Fibroblast of lung (primary cell): ENCODE data around the gene TMEM171. TPM values are rescaled to one million over a fixed set of nuclear protein-coding genes. Genes with fewer than 3 reads are reported as not detected.

ENCODE experiments used
- DNase-seq, 2 donors: peaks; one replicate each; pipeline versions ENCODE4 v3.0.0 to v3.0.0-alpha.2; 2010; ENCODE audit warnings: low read depth in 2 of 2
- H2AFZ ChIP-seq: 2 replicates; pipeline ENCODE4 v1.5.1; 2012; ENCODE audit warnings: low read length, control low read depth, inconsistent platforms
- H3K27ac ChIP-seq: 2 replicates; pipeline ENCODE4 v1.5.1; 2011; ENCODE audit warnings: low read length, control low read depth; ENCODE audit not compliant: insufficient read depth
- H3K27me3 ChIP-seq: 2 replicates; pipeline ENCODE4 v1.5.1; 2011; ENCODE audit warnings: mild to moderate bottlenecking, low read length; ENCODE audit not compliant: control insufficient read depth, insufficient read depth
- H3K36me3 ChIP-seq: 2 replicates; pipeline ENCODE4 v1.5.1; 2011; ENCODE audit warnings: low read length; ENCODE audit not compliant: control insufficient read depth, insufficient read depth
- H3K4me1 ChIP-seq: 2 replicates; pipeline ENCODE4 v1.5.1; 2011; ENCODE audit warnings: low read length; ENCODE audit not compliant: control insufficient read depth, insufficient read depth; ENCODE audit errors: extremely low read depth
- H3K4me2 ChIP-seq: 2 replicates; pipeline ENCODE4 v1.5.1; 2011; ENCODE audit warnings: low read length, control low read depth; ENCODE audit not compliant: insufficient read depth; ENCODE audit errors: extremely low read depth
- H3K4me3 ChIP-seq, 4 experiments: fragments of 200-600 bp in 1 of 4; sonication (generic) in 1 of 4; replicated peaks in 1 of 4; 2 replicates each; pipeline ENCODE4 v1.5.1; 2011 to 2016; ENCODE audit warnings: low read length in 4 of 4, low read depth in 3 of 4, mild to moderate bottlenecking in 3 of 4, control low read depth in 2 of 4, inconsistent platforms in 1 of 4, mixed read lengths in 1 of 4; ENCODE audit not compliant: insufficient read depth in 1 of 4; ENCODE audit errors: control extremely low read depth in 1 of 4
- H3K79me2 ChIP-seq: 2 replicates; pipeline ENCODE4 v1.5.1; 2012; ENCODE audit warnings: mild to moderate bottlenecking, low read length, inconsistent platforms; ENCODE audit not compliant: control insufficient read depth, insufficient read depth
- H3K9ac ChIP-seq: 2 replicates; pipeline ENCODE4 v1.5.1; 2011; ENCODE audit warnings: mild to moderate bottlenecking, low read length, control low read depth; ENCODE audit not compliant: insufficient read depth
- H3K9me3 ChIP-seq: 2 replicates; pipeline ENCODE4 v1.5.1; 2012; ENCODE audit warnings: low read depth, low read length; ENCODE audit not compliant: control insufficient read depth, insufficient read depth
- H4K20me1 ChIP-seq: 2 replicates; pipeline ENCODE4 v1.5.1; 2011; ENCODE audit warnings: low read length; ENCODE audit not compliant: control insufficient read depth, insufficient read depth; ENCODE audit errors: extremely low read depth
- EZH2 ChIP-seq: IDR thresholded peaks from 2 replicates; pipeline ENCODE4 v1.5.1; 2012; ENCODE audit warnings: low read length, control low read depth, mild to moderate bottlenecking; ENCODE audit errors: missing control alignments
- polyA plus RNA-seq, 2 donors: library from polyadenylated mRNA; depleted of rRNA in 1 of 2; stranded (reverse) in 1 of 2; unstranded in 1 of 2; fragments of >200 nt; gene quantifications; 2 replicates each; pipeline ENCODE4 v1.2.1, GENCODE V29; 2011 to 2012; ENCODE audit warnings: missing spikeins in 1 of 2
- total RNA-seq: library from RNA; depleted of rRNA; stranded (reverse); fragments of >200 nt; gene quantifications from 2 replicates; pipeline ENCODE4 v1.2.1, GENCODE V29; 2014
- TF ChIP-seq, protein P1 (sequence below), 2 donors: IDR thresholded peaks in 1 of 2; conservative IDR thresholded peaks in 1 of 2; 1 replicate in 1 of 2; 2 replicates in 1 of 2; pipeline ENCODE4 v1.5.1; 2011 to 2012; ENCODE audit warnings: low read length in 2 of 2, control low read depth in 1 of 2, inconsistent platforms in 1 of 2, low read depth in 1 of 2, mild to moderate bottlenecking in 1 of 2

Gene TMEM171
- total and polyA plus RNA-seq, 2 donors (not counting 1 experiment from before 2014, with no cell fraction given) = 0.83 to 5.8 TPM

DNA sequence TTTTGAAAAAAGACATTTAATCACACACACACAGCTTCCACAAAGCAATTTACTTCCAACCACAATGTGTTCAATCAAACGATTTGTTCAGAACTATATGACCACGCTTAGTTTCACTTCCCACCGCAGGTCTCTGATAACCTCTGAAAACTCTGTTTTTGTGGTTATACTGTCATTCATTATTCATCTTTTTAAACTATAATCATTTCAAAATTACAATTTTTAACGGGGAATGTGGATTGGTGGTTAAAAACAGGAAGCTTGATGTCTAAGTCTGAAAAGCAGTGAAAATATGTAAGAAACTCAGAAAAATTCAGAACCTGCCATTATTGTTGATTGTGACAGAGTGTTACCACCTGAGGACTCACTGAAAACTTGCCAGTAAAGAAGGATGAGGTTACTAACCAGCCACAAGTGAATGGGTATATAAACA lies 39.9 kb downstream of the TMEM171 start:
- no peak for TF ChIP-seq EZH2
- TF ChIP-seq, protein P1, sequence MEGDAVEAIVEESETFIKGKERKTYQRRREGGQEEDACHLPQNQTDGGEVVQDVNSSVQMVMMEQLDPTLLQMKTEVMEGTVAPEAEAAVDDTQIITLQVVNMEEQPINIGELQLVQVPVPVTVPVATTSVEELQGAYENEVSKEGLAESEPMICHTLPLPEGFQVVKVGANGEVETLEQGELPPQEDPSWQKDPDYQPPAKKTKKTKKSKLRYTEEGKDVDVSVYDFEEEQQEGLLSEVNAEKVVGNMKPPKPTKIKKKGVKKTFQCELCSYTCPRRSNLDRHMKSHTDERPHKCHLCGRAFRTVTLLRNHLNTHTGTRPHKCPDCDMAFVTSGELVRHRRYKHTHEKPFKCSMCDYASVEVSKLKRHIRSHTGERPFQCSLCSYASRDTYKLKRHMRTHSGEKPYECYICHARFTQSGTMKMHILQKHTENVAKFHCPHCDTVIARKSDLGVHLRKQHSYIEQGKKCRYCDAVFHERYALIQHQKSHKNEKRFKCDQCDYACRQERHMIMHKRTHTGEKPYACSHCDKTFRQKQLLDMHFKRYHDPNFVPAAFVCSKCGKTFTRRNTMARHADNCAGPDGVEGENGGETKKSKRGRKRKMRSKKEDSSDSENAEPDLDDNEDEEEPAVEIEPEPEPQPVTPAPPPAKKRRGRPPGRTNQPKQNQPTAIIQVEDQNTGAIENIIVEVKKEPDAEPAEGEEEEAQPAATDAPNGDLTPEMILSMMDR (conservative IDR thresholded peaks at IDR 0.05 in 1 of 2, IDR thresholded peaks at IDR 0.05 in 1 of 2; ENCODE audit: low read depth in 1 of 2, low read length in 2 of 2) = no peak
- Histone ChIP-seq H3K27ac (no peak overlapping the region), H3K27me3 (peaks cover 24% of the 10 kb centered on the region), H3K36me3 (no peaks in the 10 kb centered on the region), H3K9me3 (no peaks in the 10 kb centered on the region), H3K79me2 (no peaks in the 10 kb centered on the region), H3K9ac (no peak overlapping the region), H3K4me1 (no peaks in the 10 kb centered on the region), H3K4me3 (no peak overlapping the region), H3K4me2 (no peak overlapping the region), H4K20me1 (no peaks in the 10 kb centered on the region), H2AFZ (no peak overlapping the region)
- DNase-seq = peak in 1 of 2 donors; percentile 70

DNA sequence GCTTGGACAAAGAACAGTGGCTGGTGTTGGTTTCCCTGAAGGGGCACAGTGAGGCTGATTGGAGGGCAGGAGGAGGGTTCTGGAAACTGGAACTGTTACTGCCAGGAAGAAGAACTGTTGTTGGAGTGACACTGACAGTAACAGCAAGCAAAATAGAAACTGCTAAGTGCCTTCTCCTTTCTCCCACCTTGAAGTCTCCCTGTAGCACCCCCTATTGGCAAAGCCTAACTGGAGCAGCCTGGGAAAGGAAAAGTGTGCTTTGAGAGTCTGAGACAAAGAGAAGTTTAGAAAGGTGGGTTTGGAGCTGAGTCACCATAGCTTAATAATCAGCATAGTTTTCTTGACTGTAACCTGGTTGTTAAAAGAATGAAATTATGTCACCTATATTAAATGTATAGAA lies 50.1 kb downstream of the TMEM171 start:
- peak in 1 of 2 donors; percentile 31 for DNase-seq

DNA sequence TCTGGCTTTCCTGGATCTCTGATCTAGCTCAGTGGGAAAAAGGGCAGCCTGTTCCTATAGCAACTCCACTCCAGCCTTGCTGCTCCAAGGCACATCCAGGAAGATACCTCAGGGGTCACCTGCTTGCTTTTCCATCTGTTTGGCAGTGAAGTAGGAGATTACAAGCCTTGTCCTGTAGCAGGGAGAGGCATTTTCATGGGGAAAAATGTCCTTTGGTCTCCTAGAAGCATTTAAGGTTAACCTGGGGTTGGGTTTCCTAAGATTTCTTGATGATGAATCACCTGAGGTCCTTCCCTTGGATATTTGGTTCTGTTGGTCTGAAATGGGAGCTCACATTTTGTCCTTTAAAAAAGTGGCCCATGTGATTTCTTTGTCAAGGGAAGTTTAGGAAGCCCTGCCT lies 51.1 kb downstream of the TMEM171 start:
- Histone ChIP-seq H3K9me3 (no peaks in the 10 kb centered on the region), H3K9ac (no peak overlapping the region), H3K27me3 (peaks cover 22% of the 10 kb centered on the region), H3K4me1 (no peaks in the 10 kb centered on the region), H3K27ac (no peak overlapping the region), H3K4me2 (no peak overlapping the region), H3K36me3 (no peaks in the 10 kb centered on the region), H4K20me1 (no peaks in the 10 kb centered on the region), H3K79me2 (no peaks in the 10 kb centered on the region), H2AFZ (no peak overlapping the region), H3K4me3 (no peak overlapping the region)
- no peak for TF ChIP-seq EZH2
- TF ChIP-seq, protein P1 (conservative IDR thresholded peaks at IDR 0.05 in 1 of 2, IDR thresholded peaks at IDR 0.05 in 1 of 2; ENCODE audit: low read depth in 1 of 2, low read length in 2 of 2) = no peak
- no peak for DNase-seq

More for the DNA sequence above, 50.1 kb downstream of the TMEM171 start:
- no peak overlapping the region for H3K4me2 ChIP-seq
- H3K4me3 ChIP-seq = no peak overlapping the region
- H2AFZ ChIP-seq = no peak overlapping the region
- H3K9me3 ChIP-seq = no peaks in the 10 kb centered on the region
- no peaks in the 10 kb centered on the region for H3K4me1 ChIP-seq
- no peaks in the 10 kb centered on the region for H4K20me1 ChIP-seq
- H3K9ac ChIP-seq = no peak overlapping the region
- peaks cover 22% of the 10 kb centered on the region for H3K27me3 ChIP-seq
- TF ChIP-seq, protein P1 (conservative IDR thresholded peaks at IDR 0.05 in 1 of 2, IDR thresholded peaks at IDR 0.05 in 1 of 2; ENCODE audit: low read depth in 1 of 2, low read length in 2 of 2) = peak; percentile 44 to 71
- no peak for TF ChIP-seq EZH2
- no peak overlapping the region for H3K27ac ChIP-seq
- H3K79me2 ChIP-seq = no peaks in the 10 kb centered on the region
- H3K36me3 ChIP-seq = no peaks in the 10 kb centered on the region
